Esophagus squamous epithelium (tissue), 4 donors: Measurements from ENCODE around the gene SEMA5B.

Experiments
- POLR2A ChIP-seq, 4 donors: fragments of 450-650 bp; IDR thresholded peaks; one replicate each; pipeline ENCODE4 v1.6.1; 2017; ENCODE audit warnings: antibody characterized with exemption in 4 of 4, mild to moderate bottlenecking in 4 of 4, moderate library complexity in 3 of 4
- TF ChIP-seq, protein P1 (sequence below), 6 experiments: fragments of 450-650 bp in 4 of 6; fragments of 200-600 bp in 2 of 6; sonication (generic) in 2 of 6; IDR thresholded peaks; one replicate each; pipeline ENCODE4 v1.5.1; 2016 to 2019; ENCODE audit warnings: antibody characterized with exemption in 6 of 6, mild to moderate bottlenecking in 4 of 6, moderate library complexity in 4 of 6

GRCh38 chr3:122998856-122999255 is 28.7 kb downstream of the SEMA5B start:
- TF ChIP-seq, protein P1, sequence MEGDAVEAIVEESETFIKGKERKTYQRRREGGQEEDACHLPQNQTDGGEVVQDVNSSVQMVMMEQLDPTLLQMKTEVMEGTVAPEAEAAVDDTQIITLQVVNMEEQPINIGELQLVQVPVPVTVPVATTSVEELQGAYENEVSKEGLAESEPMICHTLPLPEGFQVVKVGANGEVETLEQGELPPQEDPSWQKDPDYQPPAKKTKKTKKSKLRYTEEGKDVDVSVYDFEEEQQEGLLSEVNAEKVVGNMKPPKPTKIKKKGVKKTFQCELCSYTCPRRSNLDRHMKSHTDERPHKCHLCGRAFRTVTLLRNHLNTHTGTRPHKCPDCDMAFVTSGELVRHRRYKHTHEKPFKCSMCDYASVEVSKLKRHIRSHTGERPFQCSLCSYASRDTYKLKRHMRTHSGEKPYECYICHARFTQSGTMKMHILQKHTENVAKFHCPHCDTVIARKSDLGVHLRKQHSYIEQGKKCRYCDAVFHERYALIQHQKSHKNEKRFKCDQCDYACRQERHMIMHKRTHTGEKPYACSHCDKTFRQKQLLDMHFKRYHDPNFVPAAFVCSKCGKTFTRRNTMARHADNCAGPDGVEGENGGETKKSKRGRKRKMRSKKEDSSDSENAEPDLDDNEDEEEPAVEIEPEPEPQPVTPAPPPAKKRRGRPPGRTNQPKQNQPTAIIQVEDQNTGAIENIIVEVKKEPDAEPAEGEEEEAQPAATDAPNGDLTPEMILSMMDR (IDR thresholded peaks at IDR 0.05) = no peak
- TF ChIP-seq POLR2A (IDR thresholded peaks at IDR 0.05) = no peak
